ENCODE measurements around the gene RBPJ.

Gene RBPJ

DNA sequence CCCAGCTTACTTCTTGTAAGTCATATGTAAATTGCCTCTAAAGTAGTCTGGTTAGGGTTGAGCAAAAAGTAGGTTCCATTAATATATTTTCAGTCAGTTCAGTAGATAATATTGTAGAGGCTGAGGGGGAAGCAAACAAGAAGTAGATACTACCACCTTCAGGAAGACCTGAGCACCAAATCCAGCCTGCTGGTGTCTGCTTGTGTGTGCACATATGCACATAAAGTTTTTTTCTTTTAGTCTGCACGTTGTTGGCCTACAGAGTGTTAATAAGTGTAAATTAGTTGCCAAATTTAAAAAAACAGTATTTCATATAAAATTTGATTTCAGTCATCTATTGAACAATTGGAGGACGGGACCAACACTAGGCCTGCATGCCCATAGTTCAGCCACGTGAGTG is 92.8 kb downstream of the RBPJ start:
- H3K79me2 ChIP-seq (ENCODE audit: insufficient read depth, low read length), result no peaks in the 10 kb centered on the region

DNA sequence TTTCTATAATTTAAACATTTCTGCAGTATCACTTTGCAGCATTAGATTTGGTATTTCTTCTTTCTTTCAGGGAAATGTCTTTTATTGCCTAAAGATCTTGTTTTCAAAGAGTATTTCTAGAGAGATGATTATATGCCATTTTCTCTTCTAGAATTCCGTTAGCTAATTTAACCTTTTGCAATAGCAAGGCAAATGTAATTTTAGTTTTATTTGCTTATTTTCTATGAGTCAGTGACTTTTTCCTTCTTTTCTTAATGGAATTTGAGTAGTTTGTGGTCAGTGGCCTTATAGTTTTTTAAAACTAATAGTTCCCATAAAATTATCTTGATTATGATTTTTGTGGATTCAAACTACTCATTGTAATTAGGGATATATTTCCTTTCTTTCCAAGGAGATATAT is 97.3 kb downstream of the RBPJ start:
- Histone ChIP-seq H3K79me2 (ENCODE audit: insufficient read depth, low read length) (no peaks in the 10 kb centered on the region), H3K9ac (ENCODE audit: low read length) (no peak overlapping the region), H3K4me1 (ENCODE audit: insufficient read depth, low read length, severe bottlenecking) (no peaks in the 10 kb centered on the region), H3K4me3 (ENCODE audit: low read depth, low read length, poor library complexity, severe bottlenecking) (no peak overlapping the region), H3K27ac (ENCODE audit: low read depth, low read length, poor library complexity, severe bottlenecking) (no peak overlapping the region), H3K9me3 (ENCODE audit: low read length) (no peaks in the 10 kb centered on the region), H3K4me2 (ENCODE audit: low read length) (no peak overlapping the region), H3K9me2 (ENCODE audit: low read depth, low read length) (no peaks in the 10 kb centered on the region), H3F3A (ENCODE audit: insufficient read depth, low read length) (no peaks in the 10 kb centered on the region), H3K27me3 (ENCODE audit: insufficient read depth, low read length) (no peaks in the 10 kb centered on the region), H3K36me3 (ENCODE audit: insufficient read depth, low read length) (peaks cover 18% of the 10 kb centered on the region), H2AFZ (ENCODE audit: low read length) (no peak overlapping the region), H4K20me1 (ENCODE audit: insufficient read depth, low read length) (no peaks in the 10 kb centered on the region)
- TF ChIP-seq EZH2 (IDR thresholded peaks at IDR 0.05; ENCODE audit: borderline replicate concordance, low read length), result no peak
- TF ChIP-seq, protein P1, sequence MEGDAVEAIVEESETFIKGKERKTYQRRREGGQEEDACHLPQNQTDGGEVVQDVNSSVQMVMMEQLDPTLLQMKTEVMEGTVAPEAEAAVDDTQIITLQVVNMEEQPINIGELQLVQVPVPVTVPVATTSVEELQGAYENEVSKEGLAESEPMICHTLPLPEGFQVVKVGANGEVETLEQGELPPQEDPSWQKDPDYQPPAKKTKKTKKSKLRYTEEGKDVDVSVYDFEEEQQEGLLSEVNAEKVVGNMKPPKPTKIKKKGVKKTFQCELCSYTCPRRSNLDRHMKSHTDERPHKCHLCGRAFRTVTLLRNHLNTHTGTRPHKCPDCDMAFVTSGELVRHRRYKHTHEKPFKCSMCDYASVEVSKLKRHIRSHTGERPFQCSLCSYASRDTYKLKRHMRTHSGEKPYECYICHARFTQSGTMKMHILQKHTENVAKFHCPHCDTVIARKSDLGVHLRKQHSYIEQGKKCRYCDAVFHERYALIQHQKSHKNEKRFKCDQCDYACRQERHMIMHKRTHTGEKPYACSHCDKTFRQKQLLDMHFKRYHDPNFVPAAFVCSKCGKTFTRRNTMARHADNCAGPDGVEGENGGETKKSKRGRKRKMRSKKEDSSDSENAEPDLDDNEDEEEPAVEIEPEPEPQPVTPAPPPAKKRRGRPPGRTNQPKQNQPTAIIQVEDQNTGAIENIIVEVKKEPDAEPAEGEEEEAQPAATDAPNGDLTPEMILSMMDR (IDR thresholded peaks at IDR 0.05; ENCODE audit: low read length), result no peak

More for the DNA sequence above, 92.8 kb downstream of the RBPJ start:
- no peaks in the 10 kb centered on the region for H3K4me1 ChIP-seq (ENCODE audit: insufficient read depth, low read length, severe bottlenecking)
- TF ChIP-seq, protein P1 (IDR thresholded peaks at IDR 0.05; ENCODE audit: low read length), result no peak
- TF ChIP-seq EZH2 (IDR thresholded peaks at IDR 0.05; ENCODE audit: borderline replicate concordance, low read length), result no peak
- no peaks in the 10 kb centered on the region for H3K27me3 ChIP-seq (ENCODE audit: insufficient read depth, low read length)
- H2AFZ ChIP-seq (ENCODE audit: low read length), result no peak overlapping the region
- H3K27ac ChIP-seq (ENCODE audit: low read depth, low read length, poor library complexity, severe bottlenecking), result no peak overlapping the region
- H3K9me3 ChIP-seq (ENCODE audit: low read length), result no peaks in the 10 kb centered on the region
- H3K36me3 ChIP-seq (ENCODE audit: insufficient read depth, low read length), result no peaks in the 10 kb centered on the region
- H3K4me2 ChIP-seq (ENCODE audit: low read length), result no peak overlapping the region
- H3F3A ChIP-seq (ENCODE audit: insufficient read depth, low read length), result no peaks in the 10 kb centered on the region
- no peak overlapping the region for H3K9ac ChIP-seq (ENCODE audit: low read length)
- no peak overlapping the region for H3K4me3 ChIP-seq (ENCODE audit: low read depth, low read length, poor library complexity, severe bottlenecking)
- H3K9me2 ChIP-seq (ENCODE audit: low read depth, low read length), result no peaks in the 10 kb centered on the region
- H4K20me1 ChIP-seq (ENCODE audit: insufficient read depth, low read length), result no peaks in the 10 kb centered on the region

DNA sequence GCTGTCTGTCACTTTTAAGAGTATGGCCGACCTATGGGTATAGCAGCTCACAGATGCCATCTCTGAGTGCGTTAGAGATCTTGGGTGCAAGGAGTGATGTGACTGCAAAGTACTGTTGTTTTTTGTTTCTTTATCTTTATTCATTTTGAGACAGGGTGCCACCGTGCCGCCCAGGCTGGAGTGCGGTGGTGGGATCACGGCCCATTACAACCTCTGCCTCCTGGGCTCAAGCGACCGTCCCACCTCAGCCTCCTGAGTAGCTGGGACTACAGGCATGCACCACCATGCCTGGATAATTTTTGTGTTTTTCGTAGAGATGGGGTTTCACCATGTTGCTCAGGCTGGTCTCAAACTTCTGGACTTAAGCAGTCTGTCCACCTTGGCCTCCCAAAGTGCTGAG is 98.0 kb downstream of the RBPJ start:
- Histone ChIP-seq H3K9ac (ENCODE audit: low read length) (no peak overlapping the region), H3K36me3 (ENCODE audit: insufficient read depth, low read length) (peaks cover 18% of the 10 kb centered on the region), H2AFZ (ENCODE audit: low read length) (no peak overlapping the region), H4K20me1 (ENCODE audit: insufficient read depth, low read length) (no peaks in the 10 kb centered on the region), H3K4me1 (ENCODE audit: insufficient read depth, low read length, severe bottlenecking) (no peaks in the 10 kb centered on the region), H3K27me3 (ENCODE audit: insufficient read depth, low read length) (no peaks in the 10 kb centered on the region), H3K79me2 (ENCODE audit: insufficient read depth, low read length) (no peaks in the 10 kb centered on the region), H3K4me3 (ENCODE audit: low read depth, low read length, poor library complexity, severe bottlenecking) (no peak overlapping the region), H3K27ac (ENCODE audit: low read depth, low read length, poor library complexity, severe bottlenecking) (no peak overlapping the region), H3K9me3 (ENCODE audit: low read length) (no peaks in the 10 kb centered on the region), H3F3A (ENCODE audit: insufficient read depth, low read length) (no peaks in the 10 kb centered on the region), H3K9me2 (ENCODE audit: low read depth, low read length) (no peaks in the 10 kb centered on the region), H3K4me2 (ENCODE audit: low read length) (no peak overlapping the region)
- TF ChIP-seq, protein P1 (IDR thresholded peaks at IDR 0.05; ENCODE audit: low read length), result no peak
- no peak for TF ChIP-seq EZH2 (IDR thresholded peaks at IDR 0.05; ENCODE audit: borderline replicate concordance, low read length)

Measured in OCI-LY1 (cell line).